Activated CD8-positive, alpha-beta memory T cell treated with anti-CD3 and anti-CD28 coated beads, Interleukin-2, amount 50 U/mL, for 1 hour (primary cell): ENCODE measurements around the gene SERP2.

Experiments
- DNase-seq: peaks from one replicate; pipeline ENCODE4 v3.0.0-alpha.2; 2020; ENCODE audit errors: extremely low read depth

The SERP2 gene

DNA sequence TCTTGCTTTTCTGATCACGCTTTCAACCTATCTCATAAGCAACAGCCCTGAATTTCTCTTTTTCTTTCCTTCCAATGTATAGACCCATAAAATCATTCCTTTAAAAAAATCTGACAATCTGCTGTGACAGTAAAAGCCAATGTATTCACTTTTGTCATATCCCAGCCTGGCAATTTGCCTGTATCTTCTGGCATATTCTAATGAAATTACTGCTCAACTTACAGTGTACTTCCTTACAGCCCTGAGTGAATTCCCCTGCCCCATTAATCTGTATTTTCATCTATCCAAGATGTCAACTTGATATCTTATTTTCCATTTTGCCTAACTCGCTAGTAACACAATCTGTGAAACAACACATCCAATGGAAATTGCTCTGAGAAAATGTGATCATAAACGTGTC, 18.0 kb upstream of the SERP2 start:
- no peak for DNase-seq

DNA sequence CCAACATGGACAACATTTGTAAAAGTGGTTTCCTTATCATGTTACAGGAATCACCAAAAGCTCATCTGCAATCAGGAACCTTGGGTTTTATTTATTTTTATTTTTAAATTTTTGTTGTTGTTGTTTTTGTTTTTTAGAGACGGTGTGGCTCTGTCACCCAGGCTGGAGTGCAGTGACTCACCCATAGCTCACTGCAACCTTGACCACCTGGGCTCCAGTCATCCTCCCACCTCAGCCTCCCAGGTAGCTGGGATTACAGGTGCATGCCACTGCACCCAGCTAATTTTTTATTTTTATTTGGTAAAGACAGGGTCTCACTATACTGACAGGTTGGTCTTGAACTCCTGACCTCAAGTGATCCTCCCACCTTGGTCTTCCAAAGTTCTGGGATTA, 13.6 kb upstream of the SERP2 start:
- DNase-seq = no peak

DNA sequence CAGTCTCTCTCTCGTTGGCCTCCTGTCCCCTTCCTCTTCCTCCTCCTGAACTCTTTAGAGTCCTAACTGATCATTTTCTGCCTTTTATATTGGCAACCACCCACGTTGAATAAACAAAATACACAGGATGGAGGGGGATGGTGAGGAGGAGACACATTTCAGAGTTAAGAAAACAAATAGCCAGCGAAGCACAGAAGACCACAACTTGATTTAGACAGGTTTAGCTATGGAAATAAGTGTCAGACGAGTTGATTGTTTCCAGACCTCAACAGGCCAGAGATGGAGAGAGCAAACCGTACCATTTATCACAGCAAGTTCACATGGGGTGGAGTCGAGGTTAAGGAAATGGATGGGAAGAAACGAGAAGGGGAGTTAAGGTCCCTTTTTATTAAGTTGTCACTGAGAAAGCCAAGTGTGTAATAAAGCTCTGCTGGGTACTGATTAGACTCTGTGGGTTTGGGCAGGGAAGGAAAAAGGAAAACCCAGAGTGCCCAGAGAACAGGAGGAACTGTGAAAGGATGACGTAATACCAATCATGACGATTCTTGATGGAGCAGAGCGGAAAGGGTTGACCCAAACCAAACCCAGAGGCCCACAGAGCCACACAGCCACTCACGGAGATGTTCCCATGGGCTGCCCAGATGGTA, 11.1 kb upstream of the SERP2 start:
- DNase-seq = no peak

DNA sequence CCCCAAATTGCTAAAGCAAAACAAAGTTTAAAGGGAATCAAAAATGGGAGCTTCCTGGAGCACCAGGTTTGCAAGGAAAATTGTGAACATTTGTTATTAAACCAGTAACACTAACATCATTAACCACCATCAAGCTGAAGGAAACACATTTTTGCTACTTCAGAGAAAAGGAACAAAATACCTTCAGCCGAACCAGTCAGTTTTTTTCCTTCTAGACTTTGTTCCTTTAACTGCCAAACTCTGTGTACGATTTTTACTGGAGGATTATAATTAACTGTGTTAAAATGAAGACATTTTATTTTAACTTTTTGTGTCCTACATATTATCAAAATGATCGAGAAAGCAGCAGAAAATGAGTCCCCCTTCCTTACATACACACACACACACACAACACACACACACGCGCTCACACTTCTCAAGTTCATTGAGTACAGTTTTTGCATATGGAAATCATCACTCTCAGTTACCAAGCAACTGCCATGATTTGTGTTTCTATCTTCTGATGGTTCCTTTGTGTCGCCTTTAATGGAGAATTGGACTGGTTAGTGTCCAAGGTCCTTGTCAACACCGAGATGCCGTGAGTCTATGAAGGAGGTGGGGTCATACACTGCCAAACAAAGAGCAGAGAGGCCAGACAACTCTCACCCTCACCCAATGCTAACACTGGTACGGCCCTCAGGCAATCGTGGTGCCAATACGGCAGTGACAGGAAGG, 9.8 kb upstream of the SERP2 start:
- no peak for DNase-seq

DNA sequence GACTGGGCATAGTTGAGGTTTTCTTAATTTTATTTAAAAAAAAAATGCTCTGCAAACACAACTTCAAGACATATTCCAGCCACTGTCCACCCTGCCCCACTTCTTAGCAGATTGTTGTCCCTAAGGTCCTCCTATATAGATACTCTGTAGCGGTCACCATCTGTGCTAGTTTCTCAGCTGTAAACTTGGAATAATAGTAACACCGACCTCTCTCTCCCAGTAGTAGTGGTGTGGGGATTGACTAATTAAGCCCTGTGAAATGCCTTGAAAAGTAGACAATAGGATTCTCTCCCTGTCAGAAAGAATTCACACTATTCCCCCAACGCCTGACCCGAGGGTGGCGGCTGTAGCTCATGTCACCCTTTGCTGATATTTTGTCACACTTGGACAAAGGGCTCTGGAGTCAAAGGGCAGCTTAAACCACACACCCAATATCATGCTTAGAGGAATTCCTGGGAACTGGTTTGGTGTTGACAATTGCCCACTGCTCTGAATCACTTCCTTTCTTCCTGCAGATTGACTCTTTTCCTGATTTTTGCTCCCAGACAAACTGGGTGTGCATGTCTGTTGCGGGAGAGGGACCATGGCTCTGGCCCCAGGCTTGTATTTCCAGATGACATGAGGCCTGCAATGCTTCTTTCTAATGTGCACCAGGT, 9.2 kb upstream of the SERP2 start:
- DNase-seq = no peak

DNA sequence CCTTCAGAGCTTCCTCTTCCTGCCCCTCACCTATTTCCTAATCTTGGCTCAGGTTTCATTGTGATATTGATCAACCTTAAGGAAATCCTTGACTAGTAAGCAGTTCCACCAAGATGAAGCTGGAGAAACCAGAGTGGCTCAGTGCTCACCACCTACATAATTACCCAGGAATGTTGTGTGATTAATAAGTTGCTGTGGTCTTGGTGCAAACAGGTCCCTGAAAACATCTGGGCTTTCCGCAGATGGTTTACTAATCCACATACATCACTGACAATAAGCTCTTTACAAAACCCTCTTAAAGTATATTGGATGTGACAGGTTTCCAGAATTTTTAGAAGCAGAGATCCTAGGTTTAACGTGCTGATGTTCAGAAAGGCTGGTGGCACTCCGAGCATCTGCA, 8.6 kb upstream of the SERP2 start:
- no peak for DNase-seq

DNA sequence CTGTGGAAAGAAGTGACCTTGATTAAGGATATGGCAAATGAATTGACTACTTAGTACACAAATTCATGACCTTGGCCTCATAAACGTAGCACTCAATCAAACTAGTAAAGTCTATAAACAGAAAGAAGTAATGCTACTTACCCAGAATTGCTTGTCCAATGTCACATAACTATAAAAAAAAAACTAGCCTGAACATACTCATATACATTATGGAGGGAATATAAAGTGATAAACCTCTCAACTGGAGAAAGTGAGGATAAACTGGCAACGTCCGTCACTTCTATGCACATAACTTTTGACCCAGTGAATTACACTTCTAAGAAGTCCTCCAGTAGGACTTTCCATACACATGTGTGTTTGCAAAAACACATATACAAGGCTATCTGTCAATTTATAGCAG, 7.7 kb upstream of the SERP2 start:
- DNase-seq = no peak

DNA sequence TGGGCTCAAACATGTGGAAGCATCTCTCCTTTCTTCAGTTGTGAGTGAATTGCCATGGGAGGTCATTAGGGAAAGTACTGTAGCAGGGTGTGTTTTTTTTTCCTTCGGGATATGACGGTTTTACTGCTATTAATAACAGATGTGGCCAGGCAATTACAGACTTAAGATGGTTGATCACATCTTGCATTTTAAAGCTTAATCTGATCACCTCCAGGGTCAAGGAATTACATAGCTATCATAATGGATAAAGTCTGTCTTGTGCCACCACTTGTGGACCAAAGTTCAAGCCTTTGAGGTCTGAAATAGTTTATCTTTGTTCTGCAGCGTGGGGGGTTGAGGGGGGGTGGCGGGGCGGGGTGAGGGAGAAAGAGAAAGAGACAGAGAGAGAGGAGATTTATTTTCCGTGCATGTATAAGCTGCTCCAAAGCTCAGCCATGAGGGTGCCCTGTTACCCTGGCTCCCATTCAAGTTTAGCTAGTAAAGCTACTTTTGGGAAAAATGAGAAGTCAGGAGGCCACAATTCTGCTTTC, 5.5 kb upstream of the SERP2 start:
- DNase-seq = no peak

DNA sequence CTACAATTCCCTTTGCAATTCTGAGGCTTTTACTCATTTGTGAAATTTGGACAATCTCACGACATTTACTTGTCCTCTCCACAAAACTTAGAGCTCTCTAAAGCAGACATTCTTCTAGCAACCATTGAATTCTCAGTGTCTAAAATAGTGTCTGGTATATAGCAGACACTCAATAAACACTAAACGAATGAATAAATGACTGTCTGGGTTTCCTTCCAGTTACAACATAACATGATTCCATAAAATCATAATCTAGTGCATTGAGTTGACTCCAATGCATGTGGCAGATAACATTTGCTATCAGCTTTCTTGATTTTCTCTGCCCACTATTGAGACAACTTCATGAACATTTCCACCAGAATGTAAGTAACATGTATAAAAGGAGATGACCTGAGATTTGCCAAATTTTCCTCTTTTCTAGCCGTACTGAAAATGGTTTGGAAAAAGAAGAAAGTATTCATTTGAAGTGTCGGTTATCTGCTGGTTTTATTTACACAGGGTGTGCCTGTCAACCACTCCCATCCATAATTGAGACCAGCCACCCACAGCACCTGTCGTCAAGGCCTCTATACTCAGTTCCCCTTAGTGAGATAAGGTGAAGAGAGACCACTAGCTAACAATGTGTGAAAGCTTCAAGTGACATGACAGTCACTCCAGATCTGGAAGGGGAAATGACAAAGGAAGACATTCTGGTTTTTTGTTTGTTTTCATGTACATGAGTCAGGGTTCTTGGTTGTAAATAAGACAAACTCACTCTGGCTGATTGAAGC, 4.8 kb upstream of the SERP2 start:
- DNase-seq = no peak

DNA sequence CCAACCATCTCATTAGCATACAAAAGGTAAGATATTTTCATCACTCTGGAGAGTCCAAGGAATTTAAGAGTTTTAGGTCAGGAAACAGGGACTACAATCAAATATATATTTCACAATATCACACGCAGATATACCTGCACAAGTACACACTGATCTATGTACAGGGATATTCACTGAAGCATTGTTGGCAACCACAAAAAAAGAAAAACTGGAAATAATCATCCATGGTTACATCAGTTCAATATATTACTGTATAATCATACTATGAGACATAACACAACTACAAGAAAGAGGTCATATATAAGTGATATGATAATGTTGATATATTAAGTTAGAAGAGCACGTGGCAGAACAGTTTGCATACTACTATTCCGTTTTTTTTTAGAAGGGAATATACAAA, 2.2 kb upstream of the SERP2 start:
- no peak for DNase-seq

DNA sequence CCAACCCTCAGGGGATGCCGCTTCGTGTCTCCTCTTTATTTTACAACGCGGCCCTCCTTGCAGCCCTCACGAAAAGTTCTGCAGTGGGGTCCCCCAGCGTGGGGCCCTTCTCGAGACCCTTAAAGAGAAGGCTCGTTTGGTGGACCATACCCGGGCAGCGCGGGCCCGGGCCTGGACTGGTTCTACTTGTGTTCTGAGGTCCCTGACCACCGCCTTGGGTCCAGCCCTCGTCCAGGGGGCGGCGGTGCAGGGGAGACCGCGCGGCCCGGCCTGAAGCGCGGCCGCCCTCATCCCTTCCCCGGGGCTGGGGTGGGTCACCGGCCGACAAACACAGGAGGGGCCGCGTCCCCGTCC, 400 bp upstream of the SERP2 start:
- DNase-seq = no peak

DNA sequence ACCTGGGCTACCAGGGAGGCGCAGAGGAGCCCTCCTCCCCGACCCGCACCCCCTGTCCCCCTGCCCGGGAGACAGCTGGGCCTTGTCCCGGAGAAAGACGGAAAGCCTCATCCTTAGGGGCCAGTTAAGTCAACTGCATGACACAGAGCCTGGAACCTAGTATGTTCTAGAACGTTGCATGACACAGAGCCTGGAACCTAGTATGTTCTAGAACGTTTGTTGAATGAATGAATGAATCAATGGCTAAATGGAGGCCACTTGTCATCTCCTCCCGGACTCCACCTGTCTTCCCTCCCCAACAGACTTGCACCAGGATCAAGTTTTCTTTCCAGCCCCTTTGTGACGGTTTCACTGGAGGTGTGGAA, 706 bp downstream of the SERP2 start:
- no peak for DNase-seq

DNA sequence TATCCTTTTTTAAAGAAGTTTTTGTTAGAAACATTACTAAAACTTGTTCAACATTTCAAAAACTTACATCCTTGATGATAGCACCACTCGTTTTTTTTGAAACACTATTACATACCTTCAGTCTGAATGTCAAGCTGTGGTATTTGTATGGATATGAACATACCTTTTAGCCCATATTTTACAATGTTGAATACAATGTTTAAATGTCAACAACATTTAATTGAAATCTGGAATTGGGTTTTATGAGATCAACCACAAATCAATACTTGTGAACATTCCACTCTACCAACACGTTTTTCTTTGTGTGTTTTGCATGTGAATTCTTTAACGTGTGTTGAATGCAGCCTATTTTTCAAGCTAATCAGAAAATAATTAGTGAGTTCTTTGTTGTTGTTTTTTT, 4.7 kb downstream of the SERP2 start:
- no peak for DNase-seq

DNA sequence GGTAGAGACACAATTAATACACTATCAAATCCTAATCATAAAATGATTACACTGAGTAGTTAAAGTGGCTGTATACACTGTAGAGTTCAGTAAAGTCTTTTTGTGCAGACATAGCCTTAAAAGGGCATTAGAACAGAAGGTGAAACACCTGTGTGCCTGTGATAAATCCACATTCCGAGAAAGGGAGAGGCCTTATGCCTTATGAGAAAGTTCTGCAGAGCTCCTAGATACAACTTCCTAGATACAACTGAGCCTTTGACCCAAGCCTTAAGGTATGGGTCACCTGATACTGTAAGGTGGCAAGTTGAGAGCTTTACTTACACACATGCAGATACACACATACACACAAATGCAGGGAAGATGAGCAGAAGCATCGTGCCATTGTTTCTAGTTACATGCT, 6.3 kb downstream of the SERP2 start:
- DNase-seq = no peak

DNA sequence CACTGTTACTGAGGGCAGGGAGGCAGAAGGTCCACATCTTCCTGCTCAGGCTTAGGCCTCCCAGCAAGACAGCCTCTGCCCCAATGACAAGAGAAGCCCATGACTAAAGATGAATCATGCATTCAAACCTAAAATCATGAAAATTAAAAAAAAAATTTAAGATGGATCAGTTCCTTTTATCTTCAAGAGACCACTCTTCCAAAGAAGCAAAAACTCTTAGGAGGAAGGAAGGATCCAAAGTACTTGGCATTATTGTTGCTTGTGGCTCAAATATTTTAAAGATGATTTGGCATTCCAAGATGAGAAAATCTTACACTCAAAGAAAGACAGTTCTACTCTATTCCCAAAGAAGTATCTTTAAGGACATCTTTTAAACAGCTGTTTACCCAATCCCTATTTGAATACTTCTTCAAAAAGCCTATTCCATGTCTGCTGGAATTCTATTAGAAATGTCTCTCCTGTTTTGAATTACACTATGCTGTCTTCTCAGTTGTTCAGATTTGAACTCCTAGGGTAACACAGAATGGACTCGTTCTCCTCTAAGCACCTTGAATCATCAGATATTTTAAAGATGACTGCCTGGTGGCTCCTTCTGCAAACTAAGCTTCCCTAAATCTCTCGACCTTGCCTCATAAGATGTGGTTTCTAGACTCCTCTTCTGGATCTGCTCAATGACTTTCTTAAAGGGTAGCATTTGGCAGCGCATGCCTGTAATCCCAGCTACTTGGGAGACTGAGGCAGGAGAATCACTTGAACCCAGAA, 7.0 kb downstream of the SERP2 start:
- no peak for DNase-seq

DNA sequence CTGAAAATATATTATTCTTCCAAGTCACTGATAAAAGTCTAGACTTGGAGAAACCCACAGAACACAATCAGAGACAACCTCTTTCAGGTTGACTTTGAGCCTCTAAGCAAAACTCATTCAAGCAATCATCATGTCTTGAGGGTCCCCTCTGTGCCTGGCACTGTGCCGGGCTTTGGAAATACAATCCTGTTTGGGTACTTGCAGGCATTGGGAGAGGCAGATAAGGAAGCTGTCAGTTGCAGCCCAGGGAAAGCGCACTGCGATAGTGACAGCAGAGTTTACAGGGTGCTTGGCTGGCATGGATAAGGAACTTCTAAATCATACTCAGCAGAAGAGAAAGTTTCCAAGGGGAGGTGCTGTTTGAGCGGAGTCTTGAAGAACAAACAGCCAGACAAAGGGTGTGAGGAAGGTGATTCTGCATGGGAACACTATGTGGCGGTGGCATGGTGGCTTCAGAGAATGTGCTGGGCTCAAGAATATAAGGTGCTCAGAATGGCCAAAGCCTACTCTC, 9.1 kb downstream of the SERP2 start:
- DNase-seq = no peak

DNA sequence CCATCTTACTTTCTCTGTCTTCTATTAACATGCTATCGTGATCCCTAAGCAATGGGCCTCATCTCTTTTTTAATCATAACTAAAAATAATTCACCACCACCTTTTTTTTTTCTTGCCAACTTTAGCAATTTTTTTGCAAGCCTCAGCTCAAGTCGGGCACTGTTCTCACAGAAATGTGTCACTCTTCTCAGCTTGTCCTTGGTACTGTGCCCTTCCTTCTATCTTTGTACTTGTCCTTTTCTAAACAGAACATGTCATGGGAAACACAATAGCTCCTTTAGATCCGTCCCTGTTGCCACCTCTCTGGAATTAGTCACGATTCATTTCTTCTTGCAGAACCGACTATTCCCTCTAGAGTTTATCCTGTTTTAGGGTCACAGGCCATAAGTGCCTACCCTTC, 10.3 kb downstream of the SERP2 start:
- DNase-seq = no peak

DNA sequence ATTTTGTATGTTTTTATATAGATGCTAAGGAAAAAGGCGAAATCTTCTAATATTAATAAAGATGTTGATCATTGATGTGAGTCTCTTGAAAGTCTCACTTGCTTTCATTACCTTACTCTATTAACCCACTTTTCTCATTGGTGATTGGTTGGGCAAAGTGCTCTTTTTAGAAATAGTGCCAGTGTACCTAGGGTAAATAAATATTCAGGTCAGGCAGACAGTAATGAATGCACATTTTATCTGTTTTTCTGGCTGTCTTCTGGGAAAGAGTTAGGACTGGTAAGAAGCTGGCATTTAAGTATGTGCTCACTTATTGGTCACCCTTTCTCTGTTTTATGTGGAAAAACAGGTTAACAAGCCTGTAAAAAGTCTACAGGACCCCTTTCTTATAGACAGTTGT, 11.2 kb downstream of the SERP2 start:
- no peak for DNase-seq

DNA sequence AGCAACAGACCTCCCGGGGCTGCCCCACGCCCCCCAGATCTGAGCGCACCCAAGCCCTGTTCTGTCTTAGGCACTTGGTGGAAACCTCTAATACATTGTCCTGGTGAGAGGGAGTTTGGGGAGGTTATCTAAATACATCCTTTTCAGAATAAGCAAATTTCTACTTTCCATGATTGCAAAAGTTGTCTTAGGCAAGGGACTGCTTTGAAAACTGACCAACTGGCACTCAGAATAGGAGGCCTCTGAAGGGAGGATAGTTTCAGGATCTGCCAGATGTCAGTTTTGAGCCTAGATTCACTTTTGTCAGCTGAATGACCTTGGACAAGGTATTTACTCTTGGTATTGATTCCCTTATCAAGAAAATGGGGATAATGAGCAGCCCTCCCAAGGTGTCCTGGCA, 11.8 kb downstream of the SERP2 start:
- DNase-seq = no peak

DNA sequence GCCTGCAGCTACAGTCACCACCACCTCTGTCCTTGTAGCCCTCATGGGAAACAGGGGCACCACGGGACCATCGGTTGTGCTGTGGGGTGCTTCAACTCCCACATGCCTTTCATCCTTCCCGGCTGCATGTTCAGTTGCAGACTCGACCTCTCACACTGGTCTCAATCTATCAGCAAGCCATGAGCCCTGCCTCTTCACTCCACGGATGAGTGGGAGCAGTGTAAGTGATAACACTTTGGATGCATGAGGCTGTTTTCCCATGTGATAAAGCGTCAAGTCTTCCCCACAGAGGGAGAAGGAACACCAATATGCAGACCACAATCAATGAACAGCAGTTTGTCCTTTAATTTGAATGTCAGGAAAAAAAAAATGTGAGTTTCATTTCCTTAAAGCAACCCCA, 12.2 kb downstream of the SERP2 start:
- DNase-seq = no peak

DNA sequence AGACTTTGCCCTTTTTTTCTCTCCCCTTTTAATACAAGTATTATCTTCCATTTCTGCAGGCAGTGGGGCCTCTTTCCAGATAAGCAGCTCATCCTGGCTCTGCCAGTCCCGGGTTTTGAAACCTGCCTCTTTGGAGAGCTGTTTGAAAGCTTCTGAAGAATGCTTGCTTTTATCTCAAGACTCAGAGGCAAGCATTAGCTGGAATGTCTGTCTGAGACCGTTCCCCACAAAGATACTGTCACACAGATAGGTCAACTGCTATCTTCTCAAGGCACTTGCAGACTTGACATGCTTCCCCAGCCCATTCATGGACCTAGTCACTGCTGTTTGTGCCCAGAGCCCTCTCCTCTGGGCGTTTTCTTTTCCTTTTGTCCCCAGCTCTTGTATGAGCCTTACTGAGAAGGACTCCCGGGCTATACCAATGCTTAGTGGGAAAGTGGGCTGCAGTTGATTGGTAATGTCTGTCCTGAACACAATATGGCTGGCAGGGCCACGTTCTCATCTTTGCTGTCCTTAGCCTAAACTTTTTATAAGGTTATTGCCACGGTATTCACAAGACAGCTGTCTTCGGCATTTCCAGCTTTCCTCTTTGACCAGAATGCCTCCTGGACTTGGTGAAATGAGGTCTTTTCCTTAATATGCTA, 13.4 kb downstream of the SERP2 start:
- DNase-seq = no peak
